RWPE1 (cell line): ENCODE data around the gene TPCN2.
A peak's percentile ranks its signal among the peaks of the same experiment; 100 is the strongest.

Source experiments
- CTCF ChIA-PET: fragments of 350-600 bp; sonication (Branson Sonifier 250); formaldehyde crosslinking; extraction: SDS; loops from one replicate; lab custom pipeline; 2021; lab: Yijun Ruan, JAX
- POLR2A ChIA-PET: fragments of 400-600 bp; formaldehyde crosslinking; extraction: SDS; loops from one replicate; lab custom pipeline; 2020; ENCODE audit warnings: antibody characterized with exemption; ENCODE audit not compliant: low non-redundant PET; lab: Yijun Ruan, JAX
- DNase-seq: peaks from one replicate; pipeline ENCODE4 v3.0.0; 2012; ENCODE audit warnings: low spot score
- H3K27ac ChIP-seq: fragments of 450-650 bp; 2 replicates; pipeline ENCODE4 v1.5.1; 2017
- TF ChIP-seq, protein P1 (sequence below): fragments of 450-650 bp; conservative IDR thresholded peaks from 2 replicates; pipeline ENCODE4 v1.5.1; 2017; ENCODE audit warnings: low read depth, mild to moderate bottlenecking

The TPCN2 gene

GRCh38 chr11:69113226-69113625 lies 64.5 kb downstream of the TPCN2 start:
- CTCF ChIA-PET: interaction anchor here (0.5 kb wide), 1 partner anchor 531 kb away, joined by 6 read pairs; no protein-coding TSS in a partner anchor
- no peak for DNase-seq
- no peak overlapping the region for H3K27ac ChIP-seq
- POLR2A ChIA-PET: no interaction called here
- TF ChIP-seq, protein P1, sequence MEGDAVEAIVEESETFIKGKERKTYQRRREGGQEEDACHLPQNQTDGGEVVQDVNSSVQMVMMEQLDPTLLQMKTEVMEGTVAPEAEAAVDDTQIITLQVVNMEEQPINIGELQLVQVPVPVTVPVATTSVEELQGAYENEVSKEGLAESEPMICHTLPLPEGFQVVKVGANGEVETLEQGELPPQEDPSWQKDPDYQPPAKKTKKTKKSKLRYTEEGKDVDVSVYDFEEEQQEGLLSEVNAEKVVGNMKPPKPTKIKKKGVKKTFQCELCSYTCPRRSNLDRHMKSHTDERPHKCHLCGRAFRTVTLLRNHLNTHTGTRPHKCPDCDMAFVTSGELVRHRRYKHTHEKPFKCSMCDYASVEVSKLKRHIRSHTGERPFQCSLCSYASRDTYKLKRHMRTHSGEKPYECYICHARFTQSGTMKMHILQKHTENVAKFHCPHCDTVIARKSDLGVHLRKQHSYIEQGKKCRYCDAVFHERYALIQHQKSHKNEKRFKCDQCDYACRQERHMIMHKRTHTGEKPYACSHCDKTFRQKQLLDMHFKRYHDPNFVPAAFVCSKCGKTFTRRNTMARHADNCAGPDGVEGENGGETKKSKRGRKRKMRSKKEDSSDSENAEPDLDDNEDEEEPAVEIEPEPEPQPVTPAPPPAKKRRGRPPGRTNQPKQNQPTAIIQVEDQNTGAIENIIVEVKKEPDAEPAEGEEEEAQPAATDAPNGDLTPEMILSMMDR: no peak

- ChIA-PET POLR2A (no interaction called here), CTCF (interaction anchor here (0.5 to 1.2 kb wide), 3 partner anchors 18 to 531 kb away, joined by 4 to 6 read pairs (median 6); no protein-coding TSS in a partner anchor)
- no peak for DNase-seq
- H3K27ac ChIP-seq: no peak overlapping the region
- TF ChIP-seq, protein P1: no peak
These were observed 65.1 kb downstream of the TPCN2 start for GRCh38 chr11:69113646-69114340.

DNA sequence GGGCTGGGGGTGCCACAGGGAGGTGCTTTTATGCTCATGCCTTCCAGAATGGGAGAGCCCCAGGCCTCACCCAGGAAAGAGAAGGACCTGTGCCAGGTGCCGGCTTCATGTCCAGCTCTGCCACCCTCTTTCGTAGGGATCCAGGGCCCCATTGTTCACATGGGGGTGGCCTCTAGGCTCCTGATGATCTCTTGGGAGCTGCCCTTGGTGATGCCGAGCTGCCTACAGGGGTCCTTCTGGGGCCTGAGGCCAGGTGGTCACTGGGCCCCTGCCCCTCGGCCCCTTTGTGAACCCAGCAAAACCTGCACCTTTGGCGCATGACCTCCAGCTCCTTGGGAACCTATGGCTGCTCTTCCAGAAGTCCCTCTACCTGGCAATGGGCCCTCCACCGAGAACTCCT lies 65.6 kb downstream of the TPCN2 start:
- peak overlapping the region; percentile 27 for H3K27ac ChIP-seq
- DNase-seq: no peak
- TF ChIP-seq, protein P1: no peak
- ChIA-PET POLR2A (no interaction called here), CTCF (interaction anchor here (0.6 to 1.2 kb wide), 2 partner anchors 17 to 172 kb away, joined by 4 to 6 read pairs; no protein-coding TSS in a partner anchor)

GRCh38 chr11:69114811-69115523 lies 66.2 kb downstream of the TPCN2 start:
- DNase-seq: no peak
- peak overlapping the region; percentile 27 for H3K27ac ChIP-seq
- ChIA-PET CTCF (interaction anchor here (0.8 to 1.2 kb wide), 2 partner anchors 13 to 17 kb away, joined by 3 to 6 read pairs; no protein-coding TSS in a partner anchor), POLR2A (no interaction called here)
- TF ChIP-seq, protein P1: no peak

DNA sequence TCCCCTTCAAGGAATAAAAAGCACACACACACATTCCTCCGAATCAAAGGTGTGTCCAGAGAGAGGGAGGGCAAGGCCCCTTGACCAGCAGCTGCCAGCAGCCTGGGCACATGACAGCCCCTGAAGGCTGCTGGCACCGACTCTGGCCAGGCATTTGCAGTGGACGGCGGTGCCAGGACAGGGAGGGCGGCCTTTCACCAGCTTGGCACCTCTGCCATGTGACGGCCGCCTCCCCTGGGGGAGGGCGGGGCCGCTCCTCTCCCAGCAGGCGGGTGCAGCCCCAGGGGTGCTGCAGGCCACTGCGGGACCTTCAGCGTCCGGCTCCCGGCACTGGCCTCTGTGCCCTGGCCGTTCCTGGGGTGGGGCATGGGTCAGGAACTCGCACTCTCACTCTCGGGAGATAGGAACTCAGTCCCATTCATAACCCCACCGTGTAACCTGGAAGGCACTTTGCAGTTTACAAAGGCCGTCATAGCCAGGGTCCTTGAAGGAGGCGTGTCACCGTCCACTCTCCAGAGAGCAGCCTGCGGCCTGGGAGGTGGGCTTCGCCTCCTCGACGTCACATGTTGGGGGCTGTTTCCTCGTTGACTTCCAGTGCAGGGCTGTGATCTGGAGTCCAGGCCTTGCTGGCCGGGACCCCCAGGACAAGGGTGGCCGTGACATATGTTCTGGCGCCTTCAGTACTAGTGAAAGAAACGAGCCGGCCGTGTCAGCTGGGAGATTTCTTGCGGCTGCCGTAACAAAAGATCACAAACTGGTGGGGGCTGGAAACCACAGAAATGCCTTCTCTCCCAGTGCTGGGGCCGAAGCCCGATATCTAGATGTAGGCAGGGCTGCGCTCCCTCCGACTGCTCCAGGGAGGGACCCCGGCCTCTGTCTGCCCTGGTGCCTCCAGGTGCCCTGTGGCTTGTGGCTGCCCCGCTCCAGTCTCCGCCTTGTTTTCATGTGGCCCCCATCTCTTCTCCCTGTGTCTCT lies 67.1 kb downstream of the TPCN2 start:
- TF ChIP-seq, protein P1: no peak
- DNase-seq: peak; percentile 20
- H3K27ac ChIP-seq: peak overlapping the region; percentile 27
- ChIA-PET CTCF (interaction anchor here (0.8 kb wide), 1 partner anchor 14 kb away, joined by 3 read pairs; no protein-coding TSS in a partner anchor), POLR2A (no interaction called here)
